ENCODE measurements around the gene DTYMK. TPM values are rescaled to one million over a fixed set of nuclear protein-coding genes. Genes with fewer than 3 reads are reported as not detected.

The DTYMK gene
- total and polyA plus RNA-seq, 2 of the 4 experiments (the other 2 are of a cell fraction) = 31.7 to 50.1 TPM

- no peaks in the 10 kb centered on the region for H3K79me1 ChIP-seq (ENCODE audit: low read depth in 1 of 2, low read length in 2 of 2)
- no peak overlapping the region for H3K14ac ChIP-seq (replicated peaks; ENCODE audit: low read depth, low read length)
- no peak overlapping the region for H3K56ac ChIP-seq (ENCODE audit: extremely low read depth, insufficient read depth, low read length)
- no peaks in the 10 kb centered on the region for H3K9me1 ChIP-seq (ENCODE audit: insufficient read depth, low read length)
- no TSS peak for BruUV-seq (replicated peaks)
- no peak overlapping the region for H2AK5ac ChIP-seq (ENCODE audit: low read depth, low read length)
- intact Hi-C loops (cut with micrococcal nuclease) (no loop called here), dilution Hi-C loops (cut with HindIII; ENCODE audit: low sequenced_read_pairs, unreplicated experiment) (no loop called here), in situ Hi-C loops (cut with MboI; ENCODE audit: low sequenced_read_pairs) (no loop called here)
- POLR2A ChIA-PET (ENCODE audit: unreplicated experiment) = no interaction called here
- no peaks in the 10 kb centered on the region; the same call in 1 of the 2 replicates for H4K20me1 ChIP-seq (ENCODE audit: insufficient read depth, low read length)
- no peak overlapping the region for H3K27ac ChIP-seq (ENCODE audit: insufficient read depth, low read length)
- H4K91ac ChIP-seq (ENCODE audit: insufficient read depth, low read depth, low read length) = no peak overlapping the region
- H3K9ac ChIP-seq (ENCODE audit: low read depth, low read length) = no peak overlapping the region
- no peak overlapping the region for H4K8ac ChIP-seq (ENCODE audit: low read depth in 2 of 2, low read length in 2 of 2)
- H3K4me3 ChIP-seq (ENCODE audit: insufficient read depth, low read depth, low read length) = no peak overlapping the region
- no peak overlapping the region for H2BK120ac ChIP-seq (ENCODE audit: low read depth, low read length)
- no peak overlapping the region for H2BK5ac ChIP-seq (ENCODE audit: low read depth, low read length, poor library complexity, severe bottlenecking)
- no peak overlapping the region for H3K4me2 ChIP-seq (ENCODE audit: low read depth, low read length)
- H2BK20ac ChIP-seq (ENCODE audit: low read depth, low read length) = no peak overlapping the region
- 100% methylated on average over 8 of the region's 16 CpGs; no CpG with 5 or more reads in 1 of the 2 experiments for WGBS, 2 experiments (ENCODE audit: extremely low coverage in 2 of 2, insufficient read length in 1 of 2)
- DNase-seq (no peak), ATAC-seq (ENCODE audit: low read depth) (no peak)
- no peak for TF ChIP-seq MAZ (IDR thresholded peaks at IDR 0.05; ENCODE audit: borderline replicate concordance, low read depth, low read length)
- no peak for TF ChIP-seq CHD1 (IDR thresholded peaks at IDR 0.05; ENCODE audit: low read depth, low read length)
- no peak for TF ChIP-seq RCOR1 (IDR thresholded peaks at IDR 0.05; ENCODE audit: insufficient replicate concordance, low read length)
- TF ChIP-seq BHLHE40 (IDR thresholded peaks at IDR 0.05; ENCODE audit: low read depth, low read length) = no peak
- no peak for TF ChIP-seq RAD21 (IDR thresholded peaks at IDR 0.05; ENCODE audit: low read length)
- TF ChIP-seq SMC3 (IDR thresholded peaks at IDR 0.05; ENCODE audit: low read depth, low read length) = no peak
- no peak for TF ChIP-seq NFE2L2 (IDR thresholded peaks at IDR 0.05; ENCODE audit: low read depth, low read length)
- no peaks in the 10 kb centered on the region for H3K27me3 ChIP-seq (ENCODE audit: control insufficient read depth, insufficient read depth, low read length)
- H3K23ac ChIP-seq (ENCODE audit: low read depth, low read length) = no peak overlapping the region
- no peak overlapping the region for H2AFZ ChIP-seq (replicated peaks; ENCODE audit: low read length, poor library complexity)
- H4K5ac ChIP-seq (ENCODE audit: low read depth, low read length) = no peak overlapping the region
- H2AK9ac ChIP-seq (replicated peaks; ENCODE audit: low read depth, low read length, poor library complexity) = no peak overlapping the region
- no peak overlapping the region for H2BK15ac ChIP-seq (ENCODE audit: low read depth, low read length)
- peaks cover 7% of the 10 kb centered on the region; the same call in 1 of the 2 replicates for H3K9me3 ChIP-seq (ENCODE audit: control insufficient read depth, insufficient read depth, low read length)
- CTCF ChIA-PET = no interaction called here
- no peaks in the 10 kb centered on the region for H3K4me1 ChIP-seq (ENCODE audit: control insufficient read depth, insufficient read depth, low read length)
- H3K36me3 ChIP-seq (ENCODE audit: control insufficient read depth, insufficient read depth, low read length) = peaks cover 22% of the 10 kb centered on the region
- H3K4ac ChIP-seq (ENCODE audit: low read depth, low read length) = no peak overlapping the region
- H3K18ac ChIP-seq (ENCODE audit: low read depth, low read length) = no peak overlapping the region
Observed at GRCh38 chr2:241726459-241726858, 39.8 kb upstream of the DTYMK start.
